Activated B cell treated with CpG ODN at 0.5 μM for 24 hours (primary cell): ENCODE results near the gene MAPK8IP1. TPM values are rescaled to one million over a fixed set of nuclear protein-coding genes. Genes with fewer than 3 reads are reported as not detected.
A peak's percentile ranks its signal among the peaks of the same experiment; 100 is the strongest.

ENCODE experiments used
- ATAC-seq: fragments of 200-7000 bp; cut with Tn5 transposase; one replicate; pipeline ENCODE4 v1.10.0; 2021; ENCODE audit warnings: low read depth, mild to moderate bottlenecking, moderate library complexity
- CTCF ChIA-PET: fragments of 350-600 bp; sonication (Branson Sonifier 250); formaldehyde crosslinking; loops from one replicate; lab custom pipeline; 2021; ENCODE audit warnings: antibody characterized with exemption; lab: Charles Lee
- POLR2A ChIA-PET: fragments of 350-600 bp; sonication (Branson Sonifier 250); formaldehyde crosslinking; loops from one replicate; lab custom pipeline; 2021; ENCODE audit warnings: antibody characterized with exemption; lab: Charles Lee
- DNase-seq: peaks from one replicate; pipeline ENCODE4 v3.0.0; 2022
- H3K27ac Mint-ChIP-seq: one replicate; pipeline ENCODE4 v1.8.0; 2020; ENCODE audit warnings: mixed read lengths
- H3K27me3 Mint-ChIP-seq: one replicate; pipeline ENCODE4 v1.8.0; 2021; ENCODE audit warnings: mixed read lengths
- H3K36me3 Mint-ChIP-seq: one replicate; pipeline ENCODE4 v1.8.0; 2021; ENCODE audit warnings: low read depth, mixed read lengths
- H3K4me1 Mint-ChIP-seq: one replicate; pipeline ENCODE4 v1.8.0; 2021; ENCODE audit warnings: mixed read lengths
- H3K4me3 Mint-ChIP-seq: one replicate; pipeline ENCODE4 v1.8.0; 2020; ENCODE audit warnings: mild to moderate bottlenecking, mixed read lengths
- H3K9me3 Mint-ChIP-seq: one replicate; pipeline ENCODE4 v1.8.0; 2020; ENCODE audit warnings: mixed read lengths
- intact Hi-C: fragments of 100-400 bp; cut with micrococcal nuclease; formaldehyde crosslinking; loops from one replicate; pipeline ENCODE4 v1.15.1; 2024
- total RNA-seq: library from RNA; stranded (reverse); gene quantifications from 2 replicates; pipeline ENCODE4 v1.2.3, GENCODE V29; 2022
- TF ChIP-seq, protein P1 (sequence below): fragments of 200-600 bp; IDR thresholded peaks from one replicate; pipeline ENCODE4 v1.8.0; 2022; ENCODE audit warnings: antibody characterized with exemption, mild to moderate bottlenecking

Gene MAPK8IP1
- total RNA-seq, 1 donor from 2014 or later, result 1.9 TPM

DNA sequence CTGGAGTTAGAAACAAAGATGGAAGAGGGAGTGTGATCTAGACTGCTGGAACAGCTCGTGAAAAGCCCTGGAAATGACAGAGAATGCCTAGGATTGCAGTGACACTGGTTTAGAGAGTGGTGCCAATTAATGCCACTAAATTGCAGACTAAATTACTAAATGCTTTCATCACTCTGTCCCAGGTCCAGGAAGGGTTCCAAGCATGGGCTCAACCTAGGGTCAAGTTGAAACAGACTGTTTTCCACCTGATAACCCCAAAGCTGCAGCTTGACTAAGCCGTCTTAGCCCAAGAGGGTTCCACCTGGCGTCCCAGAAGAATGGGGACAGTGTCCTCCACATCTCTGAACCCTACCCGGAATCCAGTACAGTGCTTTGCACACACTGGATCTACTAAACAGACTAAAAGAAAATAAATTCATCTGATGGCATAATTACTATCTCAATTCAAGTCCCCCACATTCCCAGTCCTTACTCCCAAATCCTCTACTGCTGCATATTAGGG, 39.2 kb upstream of the MAPK8IP1 start:
- intact Hi-C loops, result loop anchor here (2.0 to 10.0 kb wide), 3 partner anchors 39 to 769 kb away; partner anchors contain the start of genes ATG13, DGKZ, HARBI1 and MAPK8IP1
- Mint-ChIP-seq H3K9me3 (no peaks in the 10 kb centered on the region), H3K27me3 (no peaks in the 10 kb centered on the region), H3K36me3 (peaks cover 11% of the 10 kb centered on the region), H3K4me1 (peaks cover 61% of the 10 kb centered on the region), H3K4me3 (peak overlapping the region; percentile 85), H3K27ac (peak overlapping the region; percentile 94)
- ChIA-PET POLR2A (interaction anchor here (0.6 to 2.6 kb wide), 13 partner anchors 28 to 1000 kb away, joined by 3 to 29 read pairs (median 9); partner anchors contain the start of genes AMBRA1, CKAP5, PEX16 and PHF21A), CTCF (interaction anchor here (1.1 to 2.1 kb wide), 3 partner anchors 74 to 160 kb away, joined by 4 to 10 read pairs (median 9); no protein-coding TSS in a partner anchor)
- ATAC-seq (no peak), DNase-seq (no peak)
- TF ChIP-seq, protein P1, sequence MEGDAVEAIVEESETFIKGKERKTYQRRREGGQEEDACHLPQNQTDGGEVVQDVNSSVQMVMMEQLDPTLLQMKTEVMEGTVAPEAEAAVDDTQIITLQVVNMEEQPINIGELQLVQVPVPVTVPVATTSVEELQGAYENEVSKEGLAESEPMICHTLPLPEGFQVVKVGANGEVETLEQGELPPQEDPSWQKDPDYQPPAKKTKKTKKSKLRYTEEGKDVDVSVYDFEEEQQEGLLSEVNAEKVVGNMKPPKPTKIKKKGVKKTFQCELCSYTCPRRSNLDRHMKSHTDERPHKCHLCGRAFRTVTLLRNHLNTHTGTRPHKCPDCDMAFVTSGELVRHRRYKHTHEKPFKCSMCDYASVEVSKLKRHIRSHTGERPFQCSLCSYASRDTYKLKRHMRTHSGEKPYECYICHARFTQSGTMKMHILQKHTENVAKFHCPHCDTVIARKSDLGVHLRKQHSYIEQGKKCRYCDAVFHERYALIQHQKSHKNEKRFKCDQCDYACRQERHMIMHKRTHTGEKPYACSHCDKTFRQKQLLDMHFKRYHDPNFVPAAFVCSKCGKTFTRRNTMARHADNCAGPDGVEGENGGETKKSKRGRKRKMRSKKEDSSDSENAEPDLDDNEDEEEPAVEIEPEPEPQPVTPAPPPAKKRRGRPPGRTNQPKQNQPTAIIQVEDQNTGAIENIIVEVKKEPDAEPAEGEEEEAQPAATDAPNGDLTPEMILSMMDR, result no peak

DNA sequence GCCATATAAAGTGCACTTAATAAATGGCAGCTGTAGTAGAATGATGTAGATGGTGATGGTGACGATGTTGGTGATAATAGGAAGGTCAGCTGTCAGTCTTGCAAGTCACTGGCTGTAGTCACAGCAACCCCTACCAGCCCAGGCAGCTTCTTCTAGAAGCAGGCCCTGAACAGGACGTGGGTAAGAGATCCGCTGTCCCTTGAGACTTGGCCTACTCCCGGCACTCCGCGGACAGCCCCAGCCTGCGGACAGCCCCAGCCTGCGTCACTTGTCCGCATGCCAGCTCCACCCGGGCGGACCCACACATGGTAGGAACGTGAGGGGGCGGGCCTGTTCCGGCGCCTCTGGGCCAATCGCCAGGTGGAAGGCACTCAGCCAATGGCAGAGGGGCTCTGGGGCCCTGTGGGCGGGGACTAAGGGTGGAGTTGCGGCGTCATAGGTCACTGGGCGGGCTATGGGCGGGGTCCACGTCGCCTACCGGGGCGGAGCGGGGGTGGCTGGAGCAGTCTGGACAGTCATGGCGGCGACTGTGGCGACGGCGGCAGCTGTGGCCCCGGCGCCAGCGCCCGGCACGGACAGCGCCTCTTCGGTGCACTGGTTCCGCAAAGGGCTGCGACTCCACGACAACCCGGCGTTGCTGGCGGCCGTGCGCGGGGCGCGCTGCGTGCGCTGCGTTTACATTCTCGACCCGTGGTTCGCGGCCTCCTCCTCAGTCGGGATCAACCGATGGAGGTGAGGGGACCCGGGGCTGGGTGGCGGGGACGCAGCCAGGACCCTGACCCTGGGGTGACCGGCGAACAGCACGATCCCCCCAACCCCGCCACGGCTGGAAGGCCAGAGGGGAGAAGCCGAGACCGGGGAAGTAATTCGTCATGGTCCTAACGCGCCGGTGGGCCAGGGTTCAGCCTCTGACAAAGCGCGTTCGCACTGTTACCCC, 38.2 kb upstream of the MAPK8IP1 start, which contains the start of gene CRY2:
TSS of gene CRY2 (plus strand) at position 502 of the 937 bp plus-strand sequence. CDS start at position 518, 16 bp downstream.
- Mint-ChIP-seq H3K9me3 (no peaks in the 10 kb centered on the region), H3K27me3 (no peaks in the 10 kb centered on the region), H3K36me3 (peaks cover 14% of the 10 kb centered on the region), H3K4me3 (peak within 1 kb of the TSS; percentile 85), H3K27ac (peak within 1 kb of the TSS; percentile 94), H3K4me1 (peaks cover 68% of the 10 kb centered on the region)
- TF ChIP-seq, protein P1, result no peak
- intact Hi-C loops, result loop anchor here (1.0 to 10.0 kb wide), 9 partner anchors 28 to 768 kb away; partner anchors contain the start of genes ATG13, DGKZ, HARBI1 and MAPK8IP1
- POLR2A ChIA-PET, result interaction anchor here (0.6 to 2.6 kb wide), 21 partner anchors 13 to 999 kb away, joined by 3 to 29 read pairs (median 5); partner anchors contain the start of genes AMBRA1, CKAP5, PEX16 and PHF21A
- DNase-seq (peak; percentile 97), ATAC-seq (peak; percentile 89)
- CTCF ChIA-PET, result interaction anchor here (1.1 to 2.1 kb wide), 3 partner anchors 75 to 159 kb away, joined by 4 to 10 read pairs (median 9); no protein-coding TSS in a partner anchor

DNA sequence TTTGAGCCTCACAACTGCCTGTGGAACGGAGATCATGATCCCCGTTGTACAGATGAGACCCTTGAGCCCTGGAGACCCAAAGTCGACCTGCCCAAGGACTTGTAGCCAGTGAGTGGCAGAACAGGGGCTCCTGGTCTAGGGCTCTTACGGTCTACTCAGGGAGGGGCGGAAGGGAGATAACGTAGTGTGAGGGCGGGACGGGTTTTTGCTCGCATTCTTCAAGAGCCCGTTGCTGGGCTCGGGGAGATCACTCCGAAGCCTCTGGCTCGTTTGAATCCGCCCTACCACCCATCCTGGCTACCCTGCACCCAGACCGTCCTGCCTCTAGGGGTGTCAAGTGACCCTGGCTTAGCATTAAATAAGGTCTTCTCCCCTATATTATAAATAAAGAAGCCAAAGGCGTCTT, 37.5 kb upstream of the MAPK8IP1 start:
- ATAC-seq (peak; percentile 2), DNase-seq (no peak)
- intact Hi-C loops, result loop anchor here (1.0 to 10.0 kb wide), 9 partner anchors 29 to 767 kb away; partner anchors contain the start of genes ATG13, DGKZ, HARBI1 and MAPK8IP1
- Mint-ChIP-seq H3K9me3 (no peaks in the 10 kb centered on the region), H3K4me3 (peak overlapping the region; percentile 85), H3K4me1 (peaks cover 71% of the 10 kb centered on the region), H3K36me3 (peaks cover 14% of the 10 kb centered on the region), H3K27me3 (no peaks in the 10 kb centered on the region), H3K27ac (peak overlapping the region; percentile 75)
- POLR2A ChIA-PET, result interaction anchor here (0.5 to 2.6 kb wide), 7 partner anchors 30 to 904 kb away, joined by 3 to 29 read pairs (median 22); partner anchors contain the start of genes PEX16 and SLC35C1
- CTCF ChIA-PET, result interaction anchor here (2.1 kb wide), 1 partner anchor 76 kb away, joined by 9 read pairs; no protein-coding TSS in a partner anchor
- TF ChIP-seq, protein P1, result no peak

DNA sequence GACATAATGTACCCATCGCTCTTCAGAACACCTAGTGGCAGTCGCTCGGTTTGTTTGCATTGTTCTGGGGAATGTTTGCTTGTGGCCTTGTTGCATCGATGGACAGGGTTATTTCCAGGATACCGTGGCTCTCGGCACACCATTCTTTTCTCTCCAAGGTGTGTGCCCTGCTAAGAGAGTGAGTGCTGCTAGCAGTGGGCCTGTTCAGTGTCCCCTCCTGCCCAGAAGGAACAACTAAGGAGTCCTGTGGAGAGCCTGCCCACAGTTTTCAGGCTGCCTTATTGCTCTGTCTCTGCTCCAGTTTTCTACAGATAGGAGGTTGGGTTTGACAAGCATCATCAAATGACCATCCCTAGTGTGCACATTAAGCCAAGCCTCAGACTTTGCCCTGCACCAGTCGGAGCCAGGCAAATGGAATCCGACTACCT, 36.8 kb upstream of the MAPK8IP1 start:
- ATAC-seq, result no peak
- Mint-ChIP-seq H3K4me3 (peak overlapping the region; percentile 85), H3K4me1 (peaks cover 68% of the 10 kb centered on the region), H3K27ac (no peak overlapping the region), H3K36me3 (peaks cover 14% of the 10 kb centered on the region), H3K27me3 (no peaks in the 10 kb centered on the region), H3K9me3 (no peaks in the 10 kb centered on the region)
- POLR2A ChIA-PET, result interaction anchor here (0.5 to 0.6 kb wide), 2 partner anchors 74 to 905 kb away, joined by 3 to 4 read pairs; no protein-coding TSS in a partner anchor
- intact Hi-C loops, result loop anchor here (5.0 to 10.0 kb wide), 2 partner anchors 499 to 766 kb away; partner anchors contain the start of genes ATG13, DGKZ and HARBI1
- CTCF ChIA-PET, result no interaction called here
- TF ChIP-seq, protein P1, result no peak
- no peak for DNase-seq
